ENCODE measurements around the gene ENTPD3. TPM values are rescaled to one million over a fixed set of nuclear protein-coding genes. Genes with fewer than 3 reads are reported as not detected.
"Not testable (repeated sequence)": the region's sequence is repeated elsewhere in the genome, so short reads cannot be mapped to it uniquely, and the experiment has no call there.

Gene ENTPD3
- polyA plus RNA-seq, 3 donors, result 1.8 to 2.2 (median 1.9) TPM

- DNase-seq (ENCODE audit: low read depth in 3 of 3, low spot score in 2 of 3), result no peak
These were observed 71.5 kb downstream of the ENTPD3 start for GRCh38 chr3:40458473-40458872.

GRCh38 chr3:40460481-40460880, 73.5 kb downstream of the ENTPD3 start:
- not testable (repeated sequence) for DNase-seq (ENCODE audit: low read depth in 3 of 3, low spot score in 2 of 3)

- DNase-seq (ENCODE audit: low read depth in 3 of 3, low spot score in 2 of 3), result no peak
These were observed 74.2 kb downstream of the ENTPD3 start for GRCh38 chr3:40461161-40461560.

- not testable (repeated sequence) for DNase-seq (ENCODE audit: low read depth in 3 of 3, low spot score in 2 of 3)
These were observed 75.9 kb downstream of the ENTPD3 start for GRCh38 chr3:40462838-40463237.

GRCh38 chr3:40463579-40463978, 76.6 kb downstream of the ENTPD3 start:
- no peak for DNase-seq (ENCODE audit: low read depth in 3 of 3, low spot score in 2 of 3)

- no peak for DNase-seq (ENCODE audit: low read depth in 3 of 3, low spot score in 2 of 3)
These were observed 77.5 kb downstream of the ENTPD3 start for GRCh38 chr3:40464339-40465110.

GRCh38 chr3:40465111-40465407, 78.1 kb downstream of the ENTPD3 start:
- DNase-seq (ENCODE audit: low read depth in 3 of 3, low spot score in 2 of 3), result no peak

- DNase-seq (ENCODE audit: low read depth in 3 of 3, low spot score in 2 of 3), result no peak
These were observed 78.5 kb downstream of the ENTPD3 start for GRCh38 chr3:40465456-40465855.

- no peak for DNase-seq (ENCODE audit: low read depth in 3 of 3, low spot score in 2 of 3)
These were observed 81.0 kb downstream of the ENTPD3 start for GRCh38 chr3:40468018-40468417.

- DNase-seq (ENCODE audit: low read depth in 3 of 3, low spot score in 2 of 3), result no peak
These were observed 83.7 kb downstream of the ENTPD3 start for GRCh38 chr3:40470701-40471100.

GRCh38 chr3:40476478-40477470, 89.8 kb downstream of the ENTPD3 start, which contains the start of gene ZNF619:
Gene ZNF619, plus strand, starts transcription at chr3:40477122. Its CDS starts 858 bp downstream, at chr3:40477980.
- DNase-seq (ENCODE audit: low read depth in 3 of 3, low spot score in 2 of 3), result peak in 2 of 3 donors; percentile 48 to 64

GRCh38 chr3:40477666-40478065, 90.7 kb downstream of the ENTPD3 start:
- DNase-seq (ENCODE audit: low read depth in 3 of 3, low spot score in 2 of 3), result no peak

Other genes with a start within 250 kb of the ENTPD3 start
- 100 to 1,000 TPM; 125 to 133 (median 125) TPM for gene EIF1B, start 77.5 kb upstream of the ENTPD3 start, polyA plus RNA-seq (ENCODE audit: insufficient read length in 3 of 3)
- 1,000 to 10,000 TPM; 1,850 to 1,900 (median 1,876) TPM for gene RPL14, start 70.2 kb downstream of the ENTPD3 start, polyA plus RNA-seq (ENCODE audit: insufficient read length in 3 of 3)
- 1 to 10 TPM; 7.2 to 7.6 (median 7.3) TPM for gene ZNF619, start 89.9 kb downstream of the ENTPD3 start, polyA plus RNA-seq (ENCODE audit: insufficient read length in 3 of 3)
- gene ZNF620, start 118.9 kb downstream of the ENTPD3 start, polyA plus RNA-seq (ENCODE audit: insufficient read length in 3 of 3), result 10 to 100 TPM in 2 of 3 donors, 1 to 10 TPM in 1; 9.6 to 11.0 (median 10.6) TPM
- gene ZNF621, start 137.8 kb downstream of the ENTPD3 start, polyA plus RNA-seq (ENCODE audit: insufficient read length in 3 of 3), result 10 to 100 TPM; 22.9 to 24.8 (median 23.5) TPM